HG03045 (cell line): ENCODE data around the gene CCDC141.

Source experiments
- ATAC-seq: cut with Tn5 transposase; IDR thresholded peaks from one replicate; pipeline ENCODE4 v1.9.1; 2021; ENCODE audit warnings: mild to moderate bottlenecking, moderate library complexity; ENCODE audit not compliant: unreplicated experiment

The CCDC141 gene

GRCh38 chr2:178913049-178913441 lies 136.9 kb downstream of the CCDC141 start:
- ATAC-seq: no peak

GRCh38 chr2:178912416-178913048 lies 137.4 kb downstream of the CCDC141 start:
- ATAC-seq: no peak

DNA sequence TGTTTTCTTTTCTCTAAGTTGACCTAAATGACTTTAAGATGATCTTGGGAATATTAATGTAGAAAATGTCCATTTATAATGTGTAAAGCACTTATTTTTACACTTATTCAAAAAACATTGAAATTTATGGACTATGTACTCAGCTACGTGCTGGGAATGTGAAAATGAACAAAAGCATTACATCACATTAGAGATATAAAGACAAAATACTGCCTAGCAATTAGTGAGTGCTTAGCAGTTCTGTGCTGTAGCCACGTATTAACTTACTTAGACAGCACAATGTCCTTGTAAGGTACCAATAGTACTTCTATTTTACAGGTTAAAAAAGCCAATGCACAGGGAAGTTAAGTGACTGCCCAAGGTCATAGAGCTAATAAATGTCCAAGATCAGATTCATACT lies 138.9 kb downstream of the CCDC141 start:
- no peak for ATAC-seq

DNA sequence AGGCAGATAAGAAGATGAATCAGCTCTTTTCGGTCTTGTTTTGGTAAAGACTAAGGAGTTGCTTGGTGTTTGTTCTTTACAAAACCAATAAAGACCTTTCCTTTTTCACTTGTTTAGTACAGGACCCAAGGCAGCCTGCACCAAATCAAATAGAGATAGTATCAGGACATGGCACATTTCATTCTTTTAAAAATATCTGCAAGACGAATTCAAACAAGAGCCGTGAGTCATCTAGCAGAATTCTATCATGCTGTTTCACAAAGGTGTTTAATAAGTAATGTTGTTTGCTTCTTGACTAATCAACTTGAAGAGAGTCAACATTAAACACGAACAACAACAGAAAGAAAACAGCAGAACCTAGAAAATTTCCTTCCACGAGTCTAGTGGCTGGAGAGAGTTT lies 139.9 kb downstream of the CCDC141 start:
- no peak for ATAC-seq

DNA sequence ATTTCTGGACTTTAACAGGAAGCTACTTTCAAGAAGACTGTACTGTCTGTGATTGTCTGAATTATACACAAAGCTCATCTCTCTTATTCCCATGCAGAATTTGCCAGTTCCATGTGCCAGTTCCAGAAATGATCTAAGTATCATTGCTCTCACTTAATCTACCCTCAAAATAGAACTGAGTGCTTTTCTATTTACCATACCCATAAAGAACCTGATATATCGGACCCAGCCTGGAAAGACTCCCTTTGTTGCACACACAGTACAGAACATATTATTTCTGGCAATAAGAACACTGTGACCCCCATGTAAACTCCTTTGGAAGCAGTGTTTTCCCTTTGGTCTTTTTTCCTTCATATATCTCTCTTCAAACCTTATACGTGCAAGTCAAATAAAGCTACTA lies 140.4 kb downstream of the CCDC141 start:
- no peak for ATAC-seq

- no peak for ATAC-seq
Observed at GRCh38 chr2:178908810-178909209, 141.1 kb downstream of the CCDC141 start.

- ATAC-seq: no peak
Observed at GRCh38 chr2:178905261-178905660, 144.7 kb downstream of the CCDC141 start.

- ATAC-seq: no peak
Observed at GRCh38 chr2:178899656-178900055, 150.3 kb downstream of the CCDC141 start.

DNA sequence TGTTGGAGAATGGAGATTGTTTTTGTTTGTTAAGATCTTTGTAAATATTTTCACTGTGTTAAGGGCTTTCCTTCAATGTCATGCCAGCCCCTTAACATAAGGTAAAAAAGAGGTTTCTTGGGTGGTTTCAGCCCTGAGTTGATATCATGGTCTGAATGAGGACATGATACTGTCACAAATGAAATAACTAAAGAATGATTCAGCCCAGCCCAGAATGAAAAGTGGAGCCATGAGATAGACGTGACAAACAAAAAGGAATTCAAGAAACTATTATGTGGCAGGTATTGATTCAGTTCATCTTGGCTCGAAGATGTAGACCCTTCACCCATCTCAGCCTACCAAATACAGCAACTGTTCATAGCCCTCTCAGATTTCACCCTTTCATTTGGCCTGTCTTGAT lies 154.1 kb downstream of the CCDC141 start:
- ATAC-seq: no peak

DNA sequence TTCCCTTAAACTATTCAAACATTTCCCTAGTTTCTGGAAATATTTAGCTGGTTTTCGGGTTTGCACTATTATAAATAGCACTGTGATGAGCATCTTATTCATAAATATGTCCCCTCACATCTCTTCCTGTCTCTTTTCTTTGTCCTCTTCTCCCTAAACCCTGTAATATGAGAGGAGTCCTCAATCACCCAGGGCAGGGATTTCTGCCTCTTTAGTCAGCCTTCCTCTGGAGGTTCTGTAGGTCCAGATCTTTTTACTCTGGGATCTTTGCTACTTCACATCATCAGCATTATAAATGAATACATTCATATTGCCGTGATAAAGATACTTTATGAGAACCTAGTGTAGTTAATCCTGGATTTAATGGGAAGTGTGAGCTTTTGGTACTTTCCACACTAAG lies 154.8 kb downstream of the CCDC141 start:
- ATAC-seq: no peak

GRCh38 chr2:178892751-178893625 lies 156.9 kb downstream of the CCDC141 start:
- no peak for ATAC-seq

DNA sequence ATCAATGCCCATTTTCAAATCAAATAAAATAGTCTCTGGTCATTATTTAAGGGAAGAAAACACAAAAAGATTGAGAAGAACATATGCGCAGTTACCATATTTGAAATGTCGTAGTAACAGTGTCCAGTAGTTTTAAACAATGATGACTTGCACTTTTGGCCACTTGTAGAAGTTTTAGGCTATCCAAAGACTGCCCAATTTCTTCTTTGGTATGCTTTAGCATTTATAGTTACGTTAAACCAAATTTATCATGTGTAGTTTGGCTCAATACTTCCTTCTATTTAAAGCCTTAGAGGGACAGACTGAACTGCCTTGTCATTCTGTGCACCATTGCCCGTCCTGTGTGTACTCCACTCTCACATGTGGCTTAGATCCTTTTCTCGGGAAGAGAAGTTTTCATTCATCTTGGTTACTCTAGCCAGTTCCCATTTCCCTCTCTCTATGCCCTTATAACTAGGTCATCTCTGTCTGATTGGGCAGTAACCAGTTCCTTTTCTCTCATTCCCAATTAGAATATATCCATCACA lies 157.9 kb downstream of the CCDC141 start:
- no peak for ATAC-seq

- peak; percentile 89 for ATAC-seq
Observed at GRCh38 chr2:178891265-178891958, 158.5 kb downstream of the CCDC141 start.

GRCh38 chr2:178886006-178886405 lies 163.9 kb downstream of the CCDC141 start:
- no peak for ATAC-seq

GRCh38 chr2:178884440-178884839 lies 165.5 kb downstream of the CCDC141 start:
- ATAC-seq: no peak

- no peak for ATAC-seq
Observed at GRCh38 chr2:178882666-178883440, 167.1 kb downstream of the CCDC141 start.

- no peak for ATAC-seq
Observed at GRCh38 chr2:178881075-178881474, 168.9 kb downstream of the CCDC141 start.

DNA sequence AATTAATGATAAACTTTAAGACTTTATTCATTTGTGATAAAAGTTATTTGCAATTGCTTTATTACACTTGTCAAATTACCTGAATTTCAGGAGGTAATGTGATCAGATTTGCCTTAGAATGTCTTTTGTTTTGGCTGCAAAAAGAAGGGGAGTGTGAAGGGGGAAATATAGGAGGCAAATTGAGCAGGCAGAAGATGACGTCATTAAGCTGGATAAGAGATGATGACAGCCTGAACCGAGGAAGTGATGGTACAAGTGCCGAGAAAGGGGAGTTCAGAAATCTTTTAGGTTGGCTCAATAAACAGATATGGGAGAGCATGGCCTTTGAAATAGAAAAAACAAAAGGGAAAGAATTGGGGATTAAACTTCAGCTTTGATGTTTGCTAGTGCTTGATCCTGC lies 169.7 kb downstream of the CCDC141 start:
- ATAC-seq: no peak

DNA sequence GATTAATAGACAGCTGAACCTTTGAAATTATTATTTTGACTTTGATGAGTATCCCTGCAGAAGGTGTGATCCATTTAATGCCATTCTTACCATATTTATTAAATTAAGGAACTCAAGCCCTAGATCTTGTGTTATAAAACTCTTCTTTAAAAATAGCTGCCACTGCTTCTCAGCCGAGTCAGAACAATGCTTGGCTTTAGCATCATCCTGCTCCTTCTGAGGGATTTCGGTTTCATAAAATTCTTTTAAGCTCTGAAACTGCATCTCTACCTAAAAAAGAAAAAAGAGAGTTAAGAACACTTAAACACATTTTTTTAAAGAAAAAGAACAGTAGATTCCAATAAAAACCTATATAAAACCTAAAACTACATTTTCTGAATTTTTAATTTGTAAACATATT lies 172.1 kb downstream of the CCDC141 start:
- ATAC-seq: no peak

DNA sequence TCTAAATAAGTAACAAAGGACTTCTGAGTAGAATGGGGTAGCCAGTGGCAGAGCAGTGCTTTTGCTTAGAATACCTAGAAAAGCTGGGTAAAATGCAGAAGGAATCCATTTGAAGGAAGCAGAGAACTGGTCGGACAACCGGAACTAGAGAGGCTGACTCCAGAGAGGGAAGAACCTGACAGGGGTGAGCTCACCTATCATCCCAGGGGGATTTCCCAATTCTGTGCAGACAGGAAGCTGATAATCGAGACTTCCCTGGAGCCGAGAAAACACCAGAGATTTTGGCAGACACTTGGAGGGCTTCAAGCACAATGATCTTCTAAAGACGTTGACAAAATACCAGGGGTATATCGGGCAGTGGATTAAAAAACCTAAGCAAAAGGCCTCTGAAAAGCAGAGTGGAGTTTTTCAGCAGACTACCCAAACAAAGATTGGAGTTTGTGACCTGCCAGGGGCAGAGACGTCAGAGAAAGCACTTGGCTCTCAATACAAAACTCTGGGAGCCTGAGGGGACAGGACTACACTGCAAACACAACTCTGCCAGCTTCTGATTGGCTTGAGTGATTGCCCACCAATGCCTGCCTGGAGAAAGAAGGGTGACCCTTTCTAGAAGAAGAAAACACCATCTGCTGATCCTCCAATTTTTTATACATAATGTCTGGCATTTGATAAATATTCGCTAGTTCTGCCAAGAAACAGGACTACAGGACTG lies 175.3 kb downstream of the CCDC141 start:
- ATAC-seq: no peak
